GM04504 (cell line): Measurements from ENCODE around the gene SCD5.

Source experiments
- DNase-seq: peaks from one replicate; pipeline ENCODE4 v3.0.0-alpha.2; 2012; ENCODE audit warnings: low read depth

Gene SCD5

GRCh38 chr4:82797040-82797404 is 1.6 kb downstream of the SCD5 start:
- no peak for DNase-seq

GRCh38 chr4:82792912-82793649 is 5.5 kb downstream of the SCD5 start:
- DNase-seq = no peak

GRCh38 chr4:82791179-82791578 is 7.4 kb downstream of the SCD5 start:
- DNase-seq = no peak

GRCh38 chr4:82790060-82790660 is 8.4 kb downstream of the SCD5 start:
- DNase-seq = no peak

GRCh38 chr4:82789025-82789776 is 9.4 kb downstream of the SCD5 start:
- DNase-seq = no peak

- no peak for DNase-seq
Measured at GRCh38 chr4:82787342-82787741, 11.3 kb downstream of the SCD5 start.

- DNase-seq = no peak
Measured at GRCh38 chr4:82786828-82787227, 11.8 kb downstream of the SCD5 start.

- DNase-seq = peak; percentile 67
Measured at GRCh38 chr4:82785611-82786400, 12.8 kb downstream of the SCD5 start.

GRCh38 chr4:82784681-82785610 is 13.7 kb downstream of the SCD5 start:
- no peak for DNase-seq

- no peak for DNase-seq
Measured at GRCh38 chr4:82782626-82783345, 15.8 kb downstream of the SCD5 start.

- DNase-seq = no peak
Measured at GRCh38 chr4:82780752-82781231, 17.8 kb downstream of the SCD5 start.

- DNase-seq = no peak
Measured at GRCh38 chr4:82780170-82780751, 18.3 kb downstream of the SCD5 start.

GRCh38 chr4:82779032-82779431 is 19.6 kb downstream of the SCD5 start:
- no peak for DNase-seq

GRCh38 chr4:82777857-82778525 is 20.6 kb downstream of the SCD5 start:
- DNase-seq = no peak

GRCh38 chr4:82776925-82777542 is 21.6 kb downstream of the SCD5 start:
- DNase-seq = no peak

GRCh38 chr4:82775243-82775642 is 23.4 kb downstream of the SCD5 start:
- no peak for DNase-seq

GRCh38 chr4:82774711-82775171 is 23.9 kb downstream of the SCD5 start:
- no peak for DNase-seq

- DNase-seq = no peak
Measured at GRCh38 chr4:82773057-82773456, 25.5 kb downstream of the SCD5 start.

- DNase-seq = no peak
Measured at GRCh38 chr4:82770607-82771006, 28.0 kb downstream of the SCD5 start.
